Myocyte (in vitro differentiated cells): ENCODE data around the gene HRG. TPM values are rescaled to one million over a fixed set of nuclear protein-coding genes. Genes with fewer than 3 reads are reported as not detected.
"Not testable (repeated sequence)": the region's sequence is repeated elsewhere in the genome, so short reads cannot be mapped to it uniquely, and the experiment has no call there.

Experiments
- DNase-seq: peaks from one replicate; pipeline ENCODE4 v3.0.0-alpha.2; 2012; ENCODE audit warnings: low read depth
- polyA plus RNA-seq: library from polyadenylated mRNA; unstranded; fragments of >200 nt; gene quantifications from one replicate; pipeline ENCODE4 v1.2.1, GENCODE V29; 2012; ENCODE audit warnings: missing spikeins
- total RNA-seq: library from RNA; depleted of rRNA; stranded (reverse); fragments of >200 nt; gene quantifications from 2 replicates; pipeline ENCODE4 v1.2.3, GENCODE V29; 2014

Gene HRG
- not detected in 2 replicates for total RNA-seq
- polyA plus RNA-seq: not detected

- DNase-seq: no peak
These were observed at the start of gene HRG for GRCh38 chr3:186665625-186666188. Gene HRG, plus strand, starts transcription at chr3:186666014. Its CDS starts 18 bp downstream, at chr3:186666032.

GRCh38 chr3:186616299-186616617 is 49.6 kb upstream of the HRG start:
- DNase-seq: no peak

- DNase-seq: peak; percentile 82
These were observed 48.5 kb upstream of the HRG start for GRCh38 chr3:186617036-186617946.

GRCh38 chr3:186618318-186618938 is 47.4 kb upstream of the HRG start:
- no peak for DNase-seq

- no peak for DNase-seq
These were observed 46.0 kb upstream of the HRG start for GRCh38 chr3:186619787-186620212.

- DNase-seq: no peak
These were observed 45.4 kb upstream of the HRG start for GRCh38 chr3:186620213-186621092.

GRCh38 chr3:186621894-186622650 is 43.7 kb upstream of the HRG start:
- DNase-seq: no peak

- no peak for DNase-seq
These were observed 43.0 kb upstream of the HRG start for GRCh38 chr3:186622651-186623310.

GRCh38 chr3:186624598-186624997 is 41.2 kb upstream of the HRG start:
- no peak for DNase-seq

- no peak for DNase-seq
These were observed 40.2 kb upstream of the HRG start for GRCh38 chr3:186625600-186626042.

GRCh38 chr3:186626254-186626847 is 39.5 kb upstream of the HRG start:
- no peak for DNase-seq

- DNase-seq: no peak
These were observed 37.9 kb upstream of the HRG start for GRCh38 chr3:186627852-186628414.

- no peak for DNase-seq
These were observed 37.1 kb upstream of the HRG start for GRCh38 chr3:186628756-186629155.

GRCh38 chr3:186630950-186631641 is 34.7 kb upstream of the HRG start:
- no peak for DNase-seq

GRCh38 chr3:186633481-186633880 is 32.3 kb upstream of the HRG start:
- no peak for DNase-seq

- not testable (repeated sequence) for DNase-seq
These were observed 31.6 kb upstream of the HRG start for GRCh38 chr3:186634207-186634606.

GRCh38 chr3:186635532-186635931 is 30.3 kb upstream of the HRG start:
- DNase-seq: no peak

GRCh38 chr3:186636536-186636935 is 29.3 kb upstream of the HRG start:
- no peak for DNase-seq

- no peak for DNase-seq
These were observed 28.1 kb upstream of the HRG start for GRCh38 chr3:186637686-186638085.
